Activated CD4-positive, alpha-beta T cell treated with anti-CD3 and anti-CD28 coated beads, Interleukin-2, amount 10 ng/mL, durations not matched to agents 7 days and 5 days (primary cell): ENCODE measurements around the gene OVCA2. TPM values are rescaled to one million over a fixed set of nuclear protein-coding genes. Genes with fewer than 3 reads are reported as not detected.

Experiments
- CTCF ChIA-PET: fragments of 350-600 bp; sonication (Branson Sonifier 250); formaldehyde crosslinking; loops from one replicate; lab custom pipeline; 2021; ENCODE audit warnings: antibody characterized with exemption; lab: Charles Lee
- POLR2A ChIA-PET: fragments of 350-600 bp; sonication (Branson Sonifier 250); formaldehyde crosslinking; loops from one replicate; lab custom pipeline; 2021; ENCODE audit warnings: antibody characterized with exemption; lab: Charles Lee
- DNase-seq: peaks from one replicate; pipeline ENCODE4 v3.0.0-alpha.2; 2020
- H3K27ac Mint-ChIP-seq: one replicate; pipeline ENCODE4 v1.8.0; 2021; ENCODE audit warnings: mild to moderate bottlenecking, moderate library complexity, mixed read lengths
- H3K27me3 Mint-ChIP-seq: one replicate; pipeline ENCODE4 v1.8.0; 2021; ENCODE audit warnings: mixed read lengths
- H3K36me3 Mint-ChIP-seq: one replicate; pipeline ENCODE4 v1.8.0; 2021; ENCODE audit warnings: low read depth, mixed read lengths
- H3K4me1 Mint-ChIP-seq: one replicate; pipeline ENCODE4 v1.8.0; 2021; ENCODE audit warnings: mixed read lengths
- H3K4me3 Mint-ChIP-seq: one replicate; pipeline ENCODE4 v1.8.0; 2021; ENCODE audit warnings: mild to moderate bottlenecking, moderate library complexity, mixed read lengths
- H3K9me3 Mint-ChIP-seq: one replicate; pipeline ENCODE4 v1.8.0; 2021; ENCODE audit warnings: mixed read lengths
- total RNA-seq, 2 experiments: library from RNA; stranded (reverse); gene quantifications; one replicate each; pipeline ENCODE4 v1.2.3, GENCODE V29; 2021

OVCA2 gene
- total RNA-seq, 2 experiments from 2014 or later: 36.8 to 37.9 TPM

GRCh38 chr17:2042933-2043332, 1.1 kb downstream of the OVCA2 start:
- H3K36me3 Mint-ChIP-seq: peaks cover 22% of the 10 kb centered on the region
- peak overlapping the region; percentile 94 for H3K27ac Mint-ChIP-seq
- no peak for DNase-seq
- H3K9me3 Mint-ChIP-seq: no peaks in the 10 kb centered on the region
- H3K27me3 Mint-ChIP-seq: no peaks in the 10 kb centered on the region
- ChIA-PET CTCF (interaction anchor here (2.0 to 2.2 kb wide), 2 partner anchors 12 to 15 kb away, joined by 6 to 7 read pairs; no protein-coding TSS in a partner anchor), POLR2A (no interaction called here)
- H3K4me1 Mint-ChIP-seq: peaks cover 26% of the 10 kb centered on the region
- H3K4me3 Mint-ChIP-seq: peak overlapping the region; percentile 93

- peaks cover 3% of the 10 kb centered on the region for H3K27me3 Mint-ChIP-seq
- DNase-seq: no peak
- H3K36me3 Mint-ChIP-seq: peaks cover 22% of the 10 kb centered on the region
- POLR2A ChIA-PET: no interaction called here
- peak overlapping the region; percentile 93 for H3K4me3 Mint-ChIP-seq
- peaks cover 30% of the 10 kb centered on the region for H3K4me1 Mint-ChIP-seq
- no peaks in the 10 kb centered on the region for H3K9me3 Mint-ChIP-seq
- H3K27ac Mint-ChIP-seq: peak overlapping the region; percentile 74
- CTCF ChIA-PET: interaction anchor here (0.7 to 1.2 kb wide), 4 partner anchors 11 to 375 kb away, joined by 3 to 7 read pairs (median 4); partner anchors contain the start of gene HIC1
Observed at GRCh38 chr17:2043785-2044184, 2.0 kb downstream of the OVCA2 start.

- Mint-ChIP-seq H3K9me3 (no peaks in the 10 kb centered on the region), H3K36me3 (peaks cover 22% of the 10 kb centered on the region), H3K4me1 (peaks cover 34% of the 10 kb centered on the region), H3K27ac (no peak overlapping the region), H3K27me3 (peaks cover 3% of the 10 kb centered on the region), H3K4me3 (no peak overlapping the region)
- ChIA-PET POLR2A (no interaction called here), CTCF (interaction anchor here (0.6 to 1.2 kb wide), 4 partner anchors 10 to 19 kb away, joined by 3 to 5 read pairs (median 3); partner anchors contain the start of genes HIC1 and RTN4RL1)
- no peak for DNase-seq
Observed at GRCh38 chr17:2044263-2044894, 2.6 kb downstream of the OVCA2 start.

GRCh38 chr17:2047590-2047989, 5.8 kb downstream of the OVCA2 start:
- Mint-ChIP-seq H3K36me3 (peaks cover 16% of the 10 kb centered on the region), H3K4me3 (no peak overlapping the region), H3K27me3 (peaks cover 13% of the 10 kb centered on the region), H3K27ac (no peak overlapping the region), H3K4me1 (peaks cover 27% of the 10 kb centered on the region), H3K9me3 (no peaks in the 10 kb centered on the region)
- DNase-seq: no peak
- ChIA-PET POLR2A (no interaction called here), CTCF (interaction anchor here (1.0 to 1.5 kb wide), 2 partner anchors 9 to 12 kb away, joined by 3 to 4 read pairs; no protein-coding TSS in a partner anchor)

GRCh38 chr17:2048805-2049204, 7.0 kb downstream of the OVCA2 start:
- POLR2A ChIA-PET: no interaction called here
- peaks cover 5% of the 10 kb centered on the region for H3K36me3 Mint-ChIP-seq
- DNase-seq: no peak
- H3K9me3 Mint-ChIP-seq: no peaks in the 10 kb centered on the region
- H3K27ac Mint-ChIP-seq: no peak overlapping the region
- CTCF ChIA-PET: interaction anchor here (0.6 to 1.5 kb wide), 5 partner anchors 10 to 234 kb away, joined by 3 to 4 read pairs (median 3); no protein-coding TSS in a partner anchor
- peak overlapping the region; percentile 69 for H3K4me3 Mint-ChIP-seq
- H3K4me1 Mint-ChIP-seq: peaks cover 25% of the 10 kb centered on the region
- H3K27me3 Mint-ChIP-seq: peaks cover 17% of the 10 kb centered on the region

- CTCF ChIA-PET: interaction anchor here (0.6 to 2.7 kb wide), 4 partner anchors 9 to 234 kb away, joined by 3 to 17 read pairs (median 3); no protein-coding TSS in a partner anchor
Observed at GRCh38 chr17:2049333-2050299, 7.8 kb downstream of the OVCA2 start.

GRCh38 chr17:2050300-2051060, 8.7 kb downstream of the OVCA2 start:
- ChIA-PET CTCF (interaction anchor here (0.9 to 2.7 kb wide), 3 partner anchors 61 to 231 kb away, joined by 3 to 17 read pairs (median 3); no protein-coding TSS in a partner anchor), POLR2A (interaction anchor here (0.6 kb wide), 2 partner anchors 102 to 194 kb away, joined by 3 to 4 read pairs; no protein-coding TSS in a partner anchor)
- no peak overlapping the region for H3K27ac Mint-ChIP-seq
- H3K9me3 Mint-ChIP-seq: no peaks in the 10 kb centered on the region
- peaks cover 17% of the 10 kb centered on the region for H3K27me3 Mint-ChIP-seq
- peaks cover 26% of the 10 kb centered on the region for H3K4me1 Mint-ChIP-seq
- no peaks in the 10 kb centered on the region for H3K36me3 Mint-ChIP-seq
- no peak overlapping the region for H3K4me3 Mint-ChIP-seq
- peak; percentile 69 for DNase-seq

More at GRCh38 chr17:2049333-2050299, 7.8 kb downstream of the OVCA2 start:
- Mint-ChIP-seq H3K27ac (peak overlapping the region; percentile 46), H3K9me3 (no peaks in the 10 kb centered on the region), H3K4me3 (peak overlapping the region; percentile 69), H3K4me1 (peaks cover 27% of the 10 kb centered on the region), H3K36me3 (peaks cover 3% of the 10 kb centered on the region), H3K27me3 (peaks cover 17% of the 10 kb centered on the region)
- peak; percentile 88 for DNase-seq
- POLR2A ChIA-PET: interaction anchor here (0.6 kb wide), 1 partner anchor 101 kb away, joined by 3 read pairs; no protein-coding TSS in a partner anchor

GRCh38 chr17:2051061-2051932, 9.5 kb downstream of the OVCA2 start:
- H3K36me3 Mint-ChIP-seq: no peaks in the 10 kb centered on the region
- ChIA-PET POLR2A (interaction anchor here (0.6 kb wide), 1 partner anchor 193 kb away, joined by 4 read pairs; no protein-coding TSS in a partner anchor), CTCF (interaction anchor here (0.9 to 2.7 kb wide), 3 partner anchors 11 to 230 kb away, joined by 3 to 17 read pairs (median 3); no protein-coding TSS in a partner anchor)
- no peaks in the 10 kb centered on the region for H3K9me3 Mint-ChIP-seq
- no peak overlapping the region for H3K27ac Mint-ChIP-seq
- DNase-seq: no peak
- H3K27me3 Mint-ChIP-seq: peaks cover 17% of the 10 kb centered on the region
- peak overlapping the region; percentile 53 for H3K4me3 Mint-ChIP-seq
- peaks cover 26% of the 10 kb centered on the region for H3K4me1 Mint-ChIP-seq

GRCh38 chr17:2051933-2052559, 10.2 kb downstream of the OVCA2 start:
- peak overlapping the region; percentile 53 for H3K4me3 Mint-ChIP-seq
- H3K9me3 Mint-ChIP-seq: no peaks in the 10 kb centered on the region
- ChIA-PET POLR2A (no interaction called here), CTCF (interaction anchor here (0.9 to 2.7 kb wide), 3 partner anchors 11 to 229 kb away, joined by 3 to 17 read pairs (median 3); no protein-coding TSS in a partner anchor)
- peaks cover 2% of the 10 kb centered on the region for H3K36me3 Mint-ChIP-seq
- no peak overlapping the region for H3K27ac Mint-ChIP-seq
- peaks cover 17% of the 10 kb centered on the region for H3K27me3 Mint-ChIP-seq
- DNase-seq: no peak
- peaks cover 26% of the 10 kb centered on the region for H3K4me1 Mint-ChIP-seq

GRCh38 chr17:2053380-2054261, 11.8 kb downstream of the OVCA2 start:
- H3K27me3 Mint-ChIP-seq: peaks cover 15% of the 10 kb centered on the region
- H3K4me3 Mint-ChIP-seq: peak overlapping the region; percentile 69
- DNase-seq: peak; percentile 79
- peaks cover 2% of the 10 kb centered on the region for H3K36me3 Mint-ChIP-seq
- ChIA-PET POLR2A (interaction anchor here (0.7 kb wide), 1 partner anchor 204 kb away, joined by 9 read pairs; no protein-coding TSS in a partner anchor), CTCF (interaction anchor here (0.6 to 8.5 kb wide), 30 partner anchors 14 to 353 kb away, joined by 3 to 210 read pairs (median 6); partner anchors contain the start of genes SGSM2 and TSR1)
- H3K4me1 Mint-ChIP-seq: peaks cover 26% of the 10 kb centered on the region
- H3K9me3 Mint-ChIP-seq: no peaks in the 10 kb centered on the region
- peak overlapping the region; percentile 82 for H3K27ac Mint-ChIP-seq
